ENCODE data around the gene ACYP1. TPM values are rescaled to one million over a fixed set of nuclear protein-coding genes. Genes with fewer than 3 reads are reported as not detected.
A peak's percentile ranks its signal among the peaks of the same experiment; 100 is the strongest.

ACYP1 gene
- total and polyA plus RNA-seq, 2 experiments from 2014 or later: 7.1 to 19.5 TPM

- H3K27ac ChIP-seq: no peak overlapping the region
- no peaks in the 10 kb centered on the region for H3K79me2 ChIP-seq
- no peak overlapping the region for H2AFZ ChIP-seq
- no peak overlapping the region for H3K4me2 ChIP-seq
- no peaks in the 10 kb centered on the region for H3K9me2 ChIP-seq (replicated peaks; ENCODE audit: insufficient read depth)
- no peaks in the 10 kb centered on the region for H3K27me3 ChIP-seq
- no peak for TF ChIP-seq EZH2phosphoT487 (IDR thresholded peaks at IDR 0.05; ENCODE audit: low read depth, severe bottlenecking, unreplicated experiment)
- no peak for TF ChIP-seq CTCF (IDR thresholded peaks at IDR 0.05; ENCODE audit: poor library complexity)
- no peak for TF ChIP-seq EZH2 (IDR thresholded peaks at IDR 0.05; ENCODE audit: borderline replicate concordance)
- H3K9me3 ChIP-seq (ENCODE audit: low read depth): no peaks in the 10 kb centered on the region
- DNase-seq (ENCODE audit: low spot score): no peak
- 66% methylated on average over 4 of the region's 4 CpGs for WGBS (ENCODE audit: low lambda C conversion rate, missing lambda C conversion rate)
- peaks cover 14% of the 10 kb centered on the region for H3K4me1 ChIP-seq (ENCODE audit: insufficient read depth)
- H3K36me3 ChIP-seq (replicated peaks; ENCODE audit: insufficient read depth, low read depth): no peaks in the 10 kb centered on the region
- no peaks in the 10 kb centered on the region for H4K20me1 ChIP-seq (ENCODE audit: insufficient read depth, poor library complexity, severe bottlenecking)
- no peak overlapping the region for H3K4me3 ChIP-seq
Measured at GRCh38 chr14:75079521-75079920, 15.7 kb upstream of the ACYP1 start.

GRCh38 chr14:75077794-75078193 is 14.0 kb upstream of the ACYP1 start:
- H3K4me2 ChIP-seq: no peak overlapping the region
- no peaks in the 10 kb centered on the region for H4K20me1 ChIP-seq (ENCODE audit: insufficient read depth, poor library complexity, severe bottlenecking)
- H3K36me3 ChIP-seq (replicated peaks; ENCODE audit: insufficient read depth, low read depth): no peaks in the 10 kb centered on the region
- no peaks in the 10 kb centered on the region for H3K9me3 ChIP-seq (ENCODE audit: low read depth)
- peak overlapping the region; percentile 56 for H3K27ac ChIP-seq
- H3K4me3 ChIP-seq: no peak overlapping the region
- DNase-seq (ENCODE audit: low spot score): no peak
- H3K27me3 ChIP-seq: no peaks in the 10 kb centered on the region
- H2AFZ ChIP-seq: no peak overlapping the region
- no peaks in the 10 kb centered on the region for H3K79me2 ChIP-seq
- no peaks in the 10 kb centered on the region for H3K9me2 ChIP-seq (replicated peaks; ENCODE audit: insufficient read depth)
- peaks cover 14% of the 10 kb centered on the region for H3K4me1 ChIP-seq (ENCODE audit: insufficient read depth)
- no peak for TF ChIP-seq CTCF (IDR thresholded peaks at IDR 0.05; ENCODE audit: poor library complexity)
- no peak for TF ChIP-seq EZH2phosphoT487 (IDR thresholded peaks at IDR 0.05; ENCODE audit: low read depth, severe bottlenecking, unreplicated experiment)
- TF ChIP-seq EZH2 (IDR thresholded peaks at IDR 0.05; ENCODE audit: borderline replicate concordance): no peak

GRCh38 chr14:75070383-75070782 is 6.6 kb upstream of the ACYP1 start:
- peak overlapping the region; percentile 44 for H2AFZ ChIP-seq
- no peaks in the 10 kb centered on the region for H3K27me3 ChIP-seq
- H3K36me3 ChIP-seq (replicated peaks; ENCODE audit: insufficient read depth, low read depth): no peaks in the 10 kb centered on the region
- peak overlapping the region; percentile 87 for H3K27ac ChIP-seq
- H3K4me3 ChIP-seq: no peak overlapping the region
- peaks cover 11% of the 10 kb centered on the region for H3K79me2 ChIP-seq
- H4K20me1 ChIP-seq (ENCODE audit: insufficient read depth, poor library complexity, severe bottlenecking): no peaks in the 10 kb centered on the region
- H3K4me2 ChIP-seq: peak overlapping the region; percentile 82
- peaks cover 20% of the 10 kb centered on the region for H3K4me1 ChIP-seq (ENCODE audit: insufficient read depth)
- no peak for DNase-seq (ENCODE audit: low spot score)
- no peaks in the 10 kb centered on the region for H3K9me2 ChIP-seq (replicated peaks; ENCODE audit: insufficient read depth)
- TF ChIP-seq CTCF (IDR thresholded peaks at IDR 0.05; ENCODE audit: poor library complexity): no peak
- TF ChIP-seq EZH2 (IDR thresholded peaks at IDR 0.05; ENCODE audit: borderline replicate concordance): no peak
- TF ChIP-seq EZH2phosphoT487 (IDR thresholded peaks at IDR 0.05; ENCODE audit: low read depth, severe bottlenecking, unreplicated experiment): no peak
- WGBS (ENCODE audit: low lambda C conversion rate, missing lambda C conversion rate): 72% methylated on average over 9 of the region's 9 CpGs
- H3K9me3 ChIP-seq (ENCODE audit: low read depth): no peaks in the 10 kb centered on the region

- H3K27ac ChIP-seq: peak overlapping the region; percentile 87
- no peaks in the 10 kb centered on the region for H3K9me3 ChIP-seq (ENCODE audit: low read depth)
- no peaks in the 10 kb centered on the region for H3K9me2 ChIP-seq (replicated peaks; ENCODE audit: insufficient read depth)
- peak overlapping the region; percentile 82 for H3K4me2 ChIP-seq
- H3K79me2 ChIP-seq: peaks cover 11% of the 10 kb centered on the region
- TF ChIP-seq EZH2phosphoT487 (IDR thresholded peaks at IDR 0.05; ENCODE audit: low read depth, severe bottlenecking, unreplicated experiment) (no peak), CTCF (IDR thresholded peaks at IDR 0.05; ENCODE audit: poor library complexity) (no peak), EZH2 (IDR thresholded peaks at IDR 0.05; ENCODE audit: borderline replicate concordance) (no peak)
- no peak for DNase-seq (ENCODE audit: low spot score)
- no peaks in the 10 kb centered on the region for H3K27me3 ChIP-seq
- WGBS (ENCODE audit: low lambda C conversion rate, missing lambda C conversion rate): 39% methylated on average over 12 of the region's 12 CpGs
- H4K20me1 ChIP-seq (ENCODE audit: insufficient read depth, poor library complexity, severe bottlenecking): no peaks in the 10 kb centered on the region
- no peak overlapping the region for H3K4me3 ChIP-seq
- H2AFZ ChIP-seq: peak overlapping the region; percentile 44
- no peaks in the 10 kb centered on the region for H3K36me3 ChIP-seq (replicated peaks; ENCODE audit: insufficient read depth, low read depth)
- peaks cover 20% of the 10 kb centered on the region for H3K4me1 ChIP-seq (ENCODE audit: insufficient read depth)
Measured at GRCh38 chr14:75069811-75070145, 6.0 kb upstream of the ACYP1 start.

Measured in hepatocyte (in vitro differentiated cells).